Stimulated activated CD8-positive, alpha-beta memory T cell treated with anti-CD3 and anti-CD28 coated beads, Interleukin-15, amount 100 ng/mL, for 4 hours (primary cell): ENCODE measurements around the gene CFHR5.
"Not testable (repeated sequence)": the region's sequence is repeated elsewhere in the genome, so short reads cannot be mapped to it uniquely, and the experiment has no call there.

ENCODE experiments used
- DNase-seq, 2 donors: peaks; one replicate each; pipeline ENCODE4 v3.0.0-alpha.2; 2020; ENCODE audit warnings: low read depth in 2 of 2

The CFHR5 gene

DNA sequence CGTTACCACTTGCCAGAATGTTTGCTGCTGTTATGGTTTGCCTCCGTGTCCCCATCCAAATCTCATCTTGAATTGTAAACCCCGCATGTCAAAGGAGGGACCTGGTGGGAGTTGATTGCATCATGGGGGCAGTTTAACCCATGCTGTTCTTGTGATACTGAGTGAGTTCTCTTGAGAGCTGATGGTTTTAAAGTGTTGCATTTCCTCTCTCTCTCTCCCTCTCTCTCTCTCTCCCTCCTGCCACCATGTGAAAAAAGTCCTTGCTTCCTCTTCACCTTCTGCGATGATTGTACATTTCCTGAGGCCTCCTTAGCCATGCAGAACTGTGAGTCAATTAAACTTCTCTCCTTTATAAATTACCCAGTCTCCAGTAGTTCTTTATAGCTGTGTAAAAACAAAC, 44.4 kb downstream of the CFHR5 start:
- no peak for DNase-seq

DNA sequence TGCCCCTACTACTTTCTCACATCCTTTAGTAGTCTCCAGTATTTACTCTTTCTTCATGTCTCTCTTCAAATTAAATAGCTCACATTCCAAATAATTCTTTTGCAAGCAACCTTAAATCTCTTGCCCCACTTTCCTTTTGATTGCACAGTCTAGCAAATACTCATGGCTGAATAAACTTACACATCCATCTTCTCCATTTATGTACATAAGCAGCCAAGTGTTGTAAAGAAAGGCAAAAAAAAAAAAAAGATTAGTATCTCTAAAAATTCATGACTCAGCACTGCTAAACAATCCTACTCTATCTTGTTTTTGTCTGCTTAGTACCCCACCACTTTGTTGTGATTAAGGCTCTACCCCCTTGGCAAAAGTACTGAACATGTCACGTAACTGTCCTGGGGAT, 47.1 kb downstream of the CFHR5 start:
- DNase-seq = no peak

DNA sequence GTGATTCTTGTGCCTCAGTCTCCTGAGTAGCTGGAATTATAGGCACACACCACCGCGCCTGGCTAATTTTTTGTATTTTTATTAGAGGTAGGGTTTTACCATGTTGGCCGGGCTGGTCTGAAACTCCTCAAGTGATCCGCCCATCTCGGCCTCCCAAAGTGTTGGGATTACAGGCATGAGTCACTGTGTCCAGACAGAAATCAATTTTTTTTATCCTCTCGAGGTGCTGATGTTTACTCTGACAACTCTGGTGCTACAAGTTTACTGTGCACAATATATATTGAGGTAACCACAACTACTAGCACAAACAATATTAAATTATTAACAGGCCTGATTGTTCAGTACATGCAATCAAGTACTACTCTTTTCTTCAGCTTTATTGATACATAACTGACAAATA, 50.0 kb downstream of the CFHR5 start:
- DNase-seq = no peak

DNA sequence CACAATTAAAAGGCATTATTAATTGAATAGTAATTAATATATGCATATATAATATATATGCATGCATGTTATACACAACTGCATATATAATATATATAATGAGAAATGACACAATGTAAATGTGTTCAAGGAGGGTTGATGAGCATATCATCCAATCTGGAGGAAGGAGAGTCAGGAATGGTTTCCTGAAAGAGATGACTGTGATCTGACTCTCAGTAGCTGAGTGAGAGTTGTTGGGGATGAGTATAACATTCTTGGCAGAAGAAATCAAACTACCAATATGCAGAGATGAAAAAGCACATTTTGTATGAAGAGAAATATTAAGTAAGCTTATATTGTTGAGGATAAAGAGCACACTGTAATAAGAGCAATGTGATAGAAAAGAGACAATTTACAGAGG, 52.4 kb downstream of the CFHR5 start:
- DNase-seq = no peak

DNA sequence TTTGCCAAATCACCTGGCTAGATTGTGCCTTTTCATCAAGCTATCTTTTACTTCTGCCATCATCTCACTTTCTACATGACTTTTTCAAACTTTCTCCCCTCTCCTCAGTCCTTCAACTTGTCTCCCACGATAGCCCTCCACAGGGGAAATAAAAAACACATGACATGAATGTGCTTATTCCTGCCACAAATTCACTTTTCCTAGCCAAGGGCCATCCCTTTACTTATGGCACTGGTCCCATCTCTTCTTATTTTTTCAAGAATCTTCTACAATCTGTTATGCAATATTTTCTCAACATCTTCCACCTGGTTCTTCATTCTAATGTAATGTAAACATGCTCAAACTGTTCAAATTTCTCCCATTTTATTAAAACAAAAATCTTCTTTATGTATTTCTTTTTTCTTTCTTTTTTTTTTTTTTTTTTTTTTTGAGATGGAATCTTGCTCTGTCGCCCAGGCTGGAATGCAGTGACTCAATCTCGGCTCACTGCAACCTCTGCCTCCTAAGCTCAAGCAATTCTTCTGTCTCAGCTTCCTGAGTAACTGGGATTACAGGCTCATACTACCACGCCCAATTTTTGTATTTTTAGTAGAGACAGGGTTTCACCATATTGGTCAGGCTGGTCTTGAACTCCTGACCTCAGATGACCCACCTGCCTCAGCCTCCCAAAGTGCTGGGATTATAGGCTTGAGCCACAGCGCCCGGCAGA, 57.4 kb downstream of the CFHR5 start:
- DNase-seq = not testable (repeated sequence)

DNA sequence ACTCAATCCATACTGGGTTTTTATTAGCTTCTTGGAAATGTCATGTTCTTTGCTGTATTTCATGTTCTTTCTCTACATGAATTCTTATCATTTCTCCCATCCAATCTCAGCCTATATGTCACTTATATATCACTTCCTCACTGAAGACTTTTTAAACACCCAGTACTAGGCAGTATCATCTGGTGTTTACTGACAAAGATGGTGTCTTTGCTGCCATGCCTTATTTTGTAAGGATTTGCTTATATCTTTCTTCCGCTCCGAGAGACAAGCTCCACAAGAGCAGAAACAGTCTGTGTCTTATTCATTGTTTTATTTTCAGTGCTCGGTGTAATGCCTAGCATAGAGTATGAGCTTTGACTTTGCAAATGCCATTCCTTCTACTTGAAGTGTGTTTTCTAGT, 59.5 kb downstream of the CFHR5 start:
- DNase-seq = no peak

DNA sequence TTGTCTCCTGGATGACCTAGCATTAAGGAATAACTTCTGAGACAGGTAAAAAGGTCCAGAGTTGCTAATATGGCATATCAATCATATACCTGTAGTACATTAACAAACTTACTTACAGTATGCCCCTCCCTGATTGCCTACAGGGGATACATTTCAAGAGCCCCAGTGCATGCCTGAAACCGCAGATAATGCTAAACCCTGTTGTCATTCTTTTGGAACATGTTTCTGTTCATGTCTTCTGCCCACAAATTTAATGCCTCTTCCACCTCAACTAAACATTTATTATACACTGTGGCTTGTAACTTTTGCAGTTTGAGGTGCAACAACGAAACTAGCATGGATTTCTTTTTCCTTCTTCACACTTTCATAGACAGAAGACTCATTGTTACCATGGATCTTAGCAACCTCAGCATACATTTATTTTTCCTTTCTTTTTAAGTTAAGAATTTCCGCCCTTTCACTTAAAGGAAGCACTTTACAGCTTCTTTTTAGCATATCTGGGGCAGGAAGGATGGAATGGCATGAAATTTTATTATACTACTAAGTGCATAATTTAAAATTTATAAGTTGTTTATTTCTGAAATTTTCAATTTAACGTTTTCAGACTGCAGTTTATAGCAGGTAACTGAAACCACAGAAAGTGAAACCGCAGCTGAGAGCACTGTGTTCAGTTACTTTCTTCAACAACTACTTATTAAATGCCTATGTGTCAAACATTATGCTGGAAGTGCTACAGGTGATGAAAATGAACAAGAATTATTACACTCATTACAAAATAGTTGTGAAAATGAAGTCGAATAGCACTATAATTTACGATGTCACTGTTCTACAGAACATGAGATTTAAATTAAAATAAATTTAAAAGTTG, 64.4 kb downstream of the CFHR5 start:
- DNase-seq = no peak

DNA sequence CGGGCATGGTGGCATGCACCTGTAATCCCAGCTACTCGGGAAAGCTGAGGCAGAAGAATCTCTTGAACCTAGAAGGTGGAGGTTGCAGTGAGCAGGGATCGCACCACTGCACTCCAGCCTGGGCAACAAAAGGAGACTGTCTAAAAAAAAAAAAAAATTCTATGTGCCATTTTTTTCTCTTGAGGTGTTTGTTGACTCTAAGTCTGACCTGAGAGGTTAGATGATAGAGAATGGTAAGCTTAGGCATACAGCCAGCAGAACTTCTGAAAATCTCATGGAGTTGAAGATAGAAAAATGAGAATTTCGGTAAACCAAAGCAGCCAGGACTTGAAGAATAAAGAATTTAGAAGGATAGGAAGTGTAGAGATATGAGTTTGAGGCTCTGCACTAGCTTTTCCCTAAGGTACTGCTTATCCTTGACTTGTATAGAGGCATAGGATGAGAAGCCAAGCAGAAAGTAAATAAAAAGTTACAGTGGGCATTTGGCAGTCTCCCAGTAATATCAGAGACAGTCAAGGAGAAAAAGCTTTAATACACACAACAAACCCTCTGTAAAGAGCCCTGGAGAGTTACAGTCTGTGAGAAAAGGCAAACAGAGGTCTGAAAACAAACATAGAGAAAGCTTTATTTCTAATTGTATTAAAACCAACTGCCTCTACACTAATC, 65.5 kb downstream of the CFHR5 start:
- no peak for DNase-seq

DNA sequence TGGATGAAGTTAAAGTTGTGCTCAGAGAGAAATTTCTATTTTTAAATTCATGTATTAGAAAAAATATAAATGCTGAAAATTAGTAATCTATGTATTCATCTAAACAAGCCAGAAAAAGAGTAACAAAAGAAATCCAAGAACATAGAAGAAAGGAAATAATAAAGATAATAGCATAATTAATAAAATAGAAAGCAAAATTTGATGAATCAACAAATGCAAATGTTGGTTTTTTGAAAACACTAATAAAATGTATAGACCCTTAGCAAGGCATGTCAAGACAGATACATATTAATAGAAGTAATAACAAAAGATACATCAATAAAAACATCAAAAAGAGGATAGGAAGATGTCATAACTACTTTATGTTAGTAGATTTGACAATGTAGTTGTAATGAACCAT, 71.7 kb downstream of the CFHR5 start:
- no peak for DNase-seq
